GM21717 (cell line): Measurements from ENCODE around the gene LRRTM3.

Experiments
- ATAC-seq: cut with Tn5 transposase; IDR thresholded peaks from one replicate; pipeline ENCODE4 v1.9.1; 2021; ENCODE audit warnings: mild to moderate bottlenecking, moderate library complexity; ENCODE audit not compliant: unreplicated experiment

The LRRTM3 gene

DNA sequence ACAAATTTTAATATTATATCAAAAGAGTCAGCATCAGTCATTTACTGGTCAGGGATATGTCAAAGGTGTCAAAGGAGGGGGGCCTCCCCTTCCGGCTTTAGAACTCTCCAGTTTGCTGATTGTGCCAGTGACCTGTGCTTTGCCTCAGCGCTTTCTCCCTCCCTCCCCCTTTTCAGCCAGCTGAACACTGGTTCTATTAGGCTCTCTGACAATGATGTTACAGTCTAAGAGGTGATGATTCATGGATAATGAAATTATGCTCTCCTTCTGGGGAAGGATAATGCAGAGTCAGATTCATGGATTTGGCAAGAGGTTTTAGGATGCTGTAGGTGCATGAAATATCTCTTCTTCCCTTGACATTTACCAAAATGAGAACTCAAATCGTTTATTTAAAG is 6.1 kb downstream of the LRRTM3 start:
- no peak for ATAC-seq

GRCh38 chr10:66934711-66935110 is 8.9 kb downstream of the LRRTM3 start:
- no peak for ATAC-seq

DNA sequence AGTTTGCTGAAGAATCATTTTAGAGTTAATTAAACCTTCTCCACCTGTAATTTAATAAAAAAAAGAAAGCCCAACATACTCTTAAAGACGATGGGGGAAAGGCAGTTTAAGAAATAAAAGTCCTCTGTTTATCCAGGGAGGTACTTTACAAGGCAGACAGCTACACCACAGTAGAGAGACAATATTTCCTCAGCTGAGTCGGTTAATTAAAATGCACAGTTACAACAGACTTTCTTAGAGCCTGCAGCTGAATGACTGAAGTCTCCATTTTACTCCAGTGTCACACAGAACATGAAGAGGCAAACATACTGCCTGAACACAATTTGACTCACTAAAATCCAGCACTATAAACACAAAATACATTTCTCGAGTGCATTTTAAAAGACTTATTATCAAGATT is 15.1 kb downstream of the LRRTM3 start:
- no peak for ATAC-seq

GRCh38 chr10:66941491-66941890 is 15.7 kb downstream of the LRRTM3 start:
- no peak for ATAC-seq

DNA sequence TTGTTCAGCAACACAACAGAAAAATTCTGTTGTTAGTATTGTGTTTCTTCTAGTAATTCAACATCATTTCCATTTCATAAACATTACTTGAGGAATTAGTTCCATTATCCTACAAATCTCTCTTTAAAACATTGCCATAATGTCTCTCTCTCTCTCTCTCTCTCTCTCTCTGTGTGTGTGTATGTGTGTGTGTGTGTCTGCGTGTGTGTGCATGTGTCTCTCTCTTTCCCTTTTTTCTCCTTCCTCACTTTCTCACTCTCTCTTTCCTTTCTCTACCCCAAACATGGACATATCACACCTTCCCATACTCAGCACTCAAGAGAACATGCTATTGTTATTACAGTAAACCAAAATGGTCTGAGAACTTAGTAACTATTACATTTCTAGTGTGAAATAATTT is 16.6 kb downstream of the LRRTM3 start:
- ATAC-seq, result no peak

DNA sequence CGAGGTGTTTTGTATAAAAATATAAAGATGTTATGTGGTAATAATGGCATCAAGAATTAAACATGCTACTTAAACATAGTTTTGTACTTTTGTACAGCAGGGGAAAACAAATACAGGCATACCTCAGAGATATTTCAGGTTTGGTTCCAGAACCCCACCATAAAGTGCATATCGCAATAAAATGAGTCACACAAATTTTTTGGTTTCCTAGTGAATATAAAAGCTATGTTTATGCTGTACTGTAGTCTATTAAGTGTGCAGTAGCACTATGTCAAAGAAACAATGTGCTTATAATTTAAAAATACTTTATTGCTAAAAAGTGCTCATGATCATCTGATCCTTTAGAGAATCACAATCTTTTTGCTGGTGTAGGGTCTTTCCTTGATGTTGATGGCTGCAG is 17.8 kb downstream of the LRRTM3 start:
- ATAC-seq, result no peak

GRCh38 chr10:66951896-66952295 is 26.1 kb downstream of the LRRTM3 start:
- ATAC-seq, result no peak

GRCh38 chr10:66958466-66958865 is 32.6 kb downstream of the LRRTM3 start:
- no peak for ATAC-seq

DNA sequence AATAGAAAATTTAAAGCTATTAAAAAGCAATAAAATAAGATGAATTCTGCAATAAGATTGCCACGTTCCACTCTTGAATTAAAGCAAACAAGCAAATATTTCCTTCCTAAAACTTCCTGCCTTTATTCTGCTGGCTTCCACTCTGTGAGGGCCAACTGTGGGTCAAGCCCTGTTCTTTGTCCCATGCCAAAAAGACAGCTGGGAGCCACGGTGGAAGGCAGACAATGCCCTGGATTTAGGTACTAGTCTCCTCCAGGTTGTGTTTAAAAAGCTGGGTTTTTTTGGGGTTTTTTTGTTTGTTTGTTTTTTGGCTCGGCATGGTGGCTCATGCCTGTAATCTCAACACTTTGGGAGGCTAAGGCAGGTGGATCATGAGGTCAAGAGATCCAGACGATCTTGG is 39.1 kb downstream of the LRRTM3 start:
- ATAC-seq, result no peak

DNA sequence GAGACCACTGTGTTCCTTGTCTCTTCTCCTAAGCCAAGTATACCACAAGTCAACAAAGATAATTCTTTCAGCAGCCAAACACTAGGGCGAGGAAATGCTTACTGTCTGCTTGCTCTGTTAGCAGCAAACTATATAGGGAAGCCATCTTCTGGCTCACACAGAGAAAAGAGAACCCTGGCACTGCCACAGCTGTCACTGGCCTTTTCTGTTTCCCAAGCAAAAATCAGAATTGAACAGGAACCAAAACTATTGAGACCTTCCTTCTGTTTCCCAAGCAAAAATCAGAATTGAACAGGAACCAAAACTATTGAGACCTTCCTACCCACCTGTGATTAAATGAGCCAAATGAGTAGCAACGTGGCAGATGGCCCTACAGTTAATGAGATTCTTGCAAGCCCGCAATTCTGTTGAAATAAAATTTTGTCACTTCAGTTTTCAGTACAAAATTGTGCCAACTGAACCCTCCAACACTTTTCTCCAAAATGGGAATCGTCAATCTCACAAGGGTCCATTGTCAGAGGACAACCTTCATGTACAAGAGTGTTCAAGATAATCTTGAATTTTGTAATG is 54.5 kb downstream of the LRRTM3 start:
- peak; percentile 41 for ATAC-seq

DNA sequence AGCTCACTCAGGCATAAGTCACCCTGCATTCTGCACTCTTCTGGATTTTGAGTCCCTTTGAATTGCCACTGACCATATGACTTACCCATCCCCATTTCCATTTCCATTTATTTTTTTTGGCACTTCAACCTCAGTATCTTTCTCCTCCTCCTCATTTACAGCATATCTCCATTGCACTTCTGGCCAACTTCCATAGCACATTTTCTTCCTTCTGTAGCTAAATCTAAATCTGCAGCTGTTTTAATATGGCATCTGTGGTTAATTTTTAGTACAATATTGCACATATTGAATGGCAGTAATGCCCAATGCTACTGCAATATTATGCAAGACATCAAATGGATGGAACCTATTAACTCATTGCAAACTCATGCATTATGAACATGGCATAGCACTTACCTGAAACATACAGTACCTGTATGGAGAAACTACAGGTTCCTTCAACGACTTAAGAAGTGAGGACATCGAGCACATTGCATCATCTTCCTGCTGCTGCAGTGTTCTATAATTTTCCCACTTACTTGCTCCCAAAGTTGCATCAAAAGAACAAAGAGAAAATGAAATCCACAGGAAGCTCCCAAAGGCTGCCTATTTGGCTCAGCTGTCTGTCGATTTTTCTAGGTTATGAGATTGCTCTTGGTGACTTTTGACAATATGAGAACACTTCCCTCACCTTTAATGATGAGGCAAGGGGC is 55.7 kb downstream of the LRRTM3 start:
- ATAC-seq, result no peak

GRCh38 chr10:66982053-66982420 is 56.2 kb downstream of the LRRTM3 start:
- no peak for ATAC-seq

- no peak for ATAC-seq
Observed at GRCh38 chr10:66982792-66983474, 57.1 kb downstream of the LRRTM3 start.

DNA sequence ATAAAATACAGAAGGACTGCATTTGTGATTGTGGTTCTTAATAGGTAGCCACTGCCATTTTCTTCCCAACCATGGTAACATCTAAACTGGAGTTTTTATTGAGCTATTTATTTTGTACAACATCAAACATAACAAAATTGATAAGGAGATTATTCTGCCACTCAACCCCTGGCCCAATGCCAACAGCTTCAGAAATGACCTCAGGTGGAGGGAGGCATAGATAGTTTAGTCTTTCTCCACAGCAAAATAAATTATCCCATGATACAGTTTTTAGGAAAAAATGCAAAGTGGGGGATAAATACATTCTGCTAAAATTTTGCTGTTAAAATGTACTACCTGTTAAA is 57.6 kb downstream of the LRRTM3 start:
- ATAC-seq, result no peak

DNA sequence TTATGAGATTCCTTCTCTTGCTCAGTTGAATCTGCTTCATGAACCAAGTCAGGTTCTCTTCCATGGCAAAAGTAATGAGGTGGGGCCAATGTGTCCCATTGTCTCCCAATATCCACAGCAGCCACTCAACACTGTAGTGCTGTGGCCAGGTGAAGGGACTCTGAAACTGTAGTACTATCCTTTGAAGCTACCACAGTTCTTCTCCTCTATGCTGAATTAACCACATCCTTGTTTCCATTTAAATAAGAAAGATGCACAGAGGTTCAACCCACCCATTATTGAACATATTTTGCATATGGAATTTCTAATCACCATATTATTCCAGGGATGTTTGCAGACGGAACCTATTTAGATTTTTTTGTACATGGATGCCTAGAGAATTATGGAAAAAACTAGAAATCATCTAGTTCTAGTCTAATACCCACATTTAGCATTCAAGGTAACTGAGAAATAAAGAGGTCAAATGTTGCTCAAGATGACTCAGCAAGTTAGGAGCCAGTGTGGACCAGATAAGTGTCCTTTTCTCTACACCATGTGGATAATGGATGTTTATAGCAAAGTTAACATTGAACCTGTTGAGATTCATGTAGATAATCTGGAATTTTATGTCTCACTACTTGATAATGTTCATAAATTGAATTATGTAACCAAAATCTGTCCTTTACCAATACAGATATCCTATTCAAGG is 64.5 kb downstream of the LRRTM3 start:
- no peak for ATAC-seq

DNA sequence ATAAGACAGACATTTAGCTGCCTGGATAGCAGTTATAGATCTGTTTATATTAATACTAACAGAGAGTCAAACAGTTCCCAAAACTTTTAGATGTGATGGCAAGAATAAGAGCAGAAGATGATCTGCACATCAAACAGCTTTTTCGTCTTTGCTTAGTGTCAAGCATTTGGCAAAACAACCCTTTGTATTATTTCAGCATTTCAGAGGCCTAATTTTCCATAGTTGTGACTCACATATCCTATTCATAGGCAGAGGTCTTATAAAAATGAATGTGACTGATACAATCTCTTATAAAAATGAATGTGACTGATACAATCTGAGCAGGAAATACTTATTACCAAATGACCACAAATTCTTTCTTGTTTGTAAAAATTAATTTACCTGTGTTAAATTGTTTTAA is 71.2 kb downstream of the LRRTM3 start:
- no peak for ATAC-seq

- ATAC-seq, result no peak
Observed at GRCh38 chr10:66999762-67000545, 74.1 kb downstream of the LRRTM3 start.

- no peak for ATAC-seq
Observed at GRCh38 chr10:67004690-67005089, 78.9 kb downstream of the LRRTM3 start.

DNA sequence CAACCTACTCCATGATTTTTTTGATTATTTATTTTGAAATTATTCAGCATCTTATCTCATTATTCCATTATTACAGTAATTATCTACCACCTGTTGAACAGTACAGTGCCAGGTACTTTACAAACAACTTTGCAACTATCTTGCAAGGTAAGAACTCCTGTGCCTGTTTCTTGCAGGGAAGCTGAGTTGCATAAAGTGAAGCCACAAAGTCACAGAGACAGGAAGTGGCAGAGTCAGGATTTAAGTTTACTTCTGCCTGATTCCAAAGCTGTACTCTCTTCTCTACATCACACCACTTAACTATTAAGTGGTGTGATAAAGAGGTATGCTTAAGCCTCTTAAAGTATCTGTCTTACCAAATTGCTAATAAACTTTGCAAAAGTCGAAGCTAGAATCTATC is 80.1 kb downstream of the LRRTM3 start:
- no peak for ATAC-seq

GRCh38 chr10:67011480-67011879 is 85.6 kb downstream of the LRRTM3 start:
- ATAC-seq, result no peak

DNA sequence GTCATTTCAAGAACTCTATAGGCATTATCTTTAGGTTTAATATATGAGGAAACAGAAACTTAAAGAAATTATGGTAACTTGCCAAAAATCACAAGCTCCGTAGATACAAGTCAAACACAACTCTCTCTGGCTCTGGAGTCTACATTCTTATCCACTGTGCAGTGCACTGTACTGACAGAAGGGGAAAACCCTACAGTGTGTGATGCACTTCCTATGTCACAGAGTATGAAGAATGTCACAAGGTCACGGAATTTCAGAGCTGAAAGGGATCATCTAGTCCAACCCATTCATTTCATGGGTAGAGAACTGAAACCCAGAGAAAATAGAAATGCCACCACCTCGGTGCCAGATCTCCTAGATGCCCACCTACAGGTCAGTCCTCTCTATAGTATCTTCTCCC is 86.1 kb downstream of the LRRTM3 start:
- no peak for ATAC-seq
